ENCODE measurements around the gene SH3D19. TPM values are rescaled to one million over a fixed set of nuclear protein-coding genes. Genes with fewer than 3 reads are reported as not detected.
"Not testable (repeated sequence)": the region's sequence is repeated elsewhere in the genome, so short reads cannot be mapped to it uniquely, and the experiment has no call there.

SH3D19 gene
- total RNA-seq, 1 donor from 2014 or later, result 39.3 TPM

GRCh38 chr4:151284534-151285245 is 40.7 kb downstream of the SH3D19 start:
- Mint-ChIP-seq H3K4me3 (no peak overlapping the region), H3K36me3 (peaks cover 19% of the 10 kb centered on the region), H3K4me1 (no peaks in the 10 kb centered on the region), H3K27ac (no peak overlapping the region), H3K27me3 (ENCODE audit: insufficient read depth, low read depth) (no peaks in the 10 kb centered on the region), H3K9me3 (peaks cover 32% of the 10 kb centered on the region)
- Histone ChIP-seq H3K9me3 (ENCODE audit: low read depth) (no peaks in the 10 kb centered on the region), H3K79me2 (ENCODE audit: low read depth) (peaks cover 96% of the 10 kb centered on the region), H3K4me3 (peak overlapping the region; percentile 8), H3F3A (ENCODE audit: low read depth) (peaks cover 8% of the 10 kb centered on the region), H3K4me2 (peak overlapping the region; percentile 63), H3K9ac (no peak overlapping the region), H3K27ac (peak overlapping the region; percentile 51), H3K4me1 (peaks cover 13% of the 10 kb centered on the region), H2AFZ (replicated peaks) (no peak overlapping the region), H3K27me3 (no peaks in the 10 kb centered on the region), H3K36me3 (no peaks in the 10 kb centered on the region), H4K20me1 (ENCODE audit: low read depth) (no peaks in the 10 kb centered on the region)
- TF ChIP-seq EZH2phosphoT487 (IDR thresholded peaks at IDR 0.05) (no peak), EZH2 (IDR thresholded peaks at IDR 0.05) (no peak), CTCF (IDR thresholded peaks at IDR 0.05) (no peak)
- peak; percentile 37 for DNase-seq (ENCODE audit: low spot score)

- peaks cover 14% of the 10 kb centered on the region for H3K36me3 Mint-ChIP-seq
Measured at GRCh38 chr4:151276787-151277562, 48.4 kb downstream of the SH3D19 start, which contains the start of gene PRSS48. PRSS48 (plus strand) TSS chr4:151277161; CDS start chr4:151277173, 12 bp downstream.

GRCh38 chr4:151268905-151269304 is 56.5 kb downstream of the SH3D19 start:
- not testable (repeated sequence) for H4K20me1 ChIP-seq (ENCODE audit: low read depth); H3K4me3 ChIP-seq; DNase-seq (ENCODE audit: low spot score); H3K9ac ChIP-seq; H3K9me3 ChIP-seq (ENCODE audit: low read depth); H2AFZ ChIP-seq (replicated peaks); H3K4me1 Mint-ChIP-seq; H3K9me3 Mint-ChIP-seq; H3K27ac ChIP-seq; H3K27ac Mint-ChIP-seq; H3K27me3 Mint-ChIP-seq (ENCODE audit: insufficient read depth, low read depth); H3K36me3 ChIP-seq; H3F3A ChIP-seq (ENCODE audit: low read depth); H3K4me2 ChIP-seq; H3K4me1 ChIP-seq; H3K4me3 Mint-ChIP-seq; H3K27me3 ChIP-seq
- peaks cover 11% of the 10 kb centered on the region for H3K36me3 Mint-ChIP-seq
- peaks cover 65% of the 10 kb centered on the region for H3K79me2 ChIP-seq (ENCODE audit: low read depth)

More at GRCh38 chr4:151276787-151277562, 48.4 kb downstream of the SH3D19 start, which contains the start of gene PRSS48:
- Histone ChIP-seq H4K20me1 (ENCODE audit: low read depth) (peaks cover 22% of the 10 kb centered on the region), H3K4me1 (peaks cover 3% of the 10 kb centered on the region), H3K9me3 (ENCODE audit: low read depth) (no peaks in the 10 kb centered on the region), H3K36me3 (no peaks in the 10 kb centered on the region), H2AFZ (replicated peaks) (no peak within 1 kb of the TSS), H3K27me3 (no peaks in the 10 kb centered on the region), H3K4me3 (no peak within 1 kb of the TSS), H3K4me2 (no peak within 1 kb of the TSS), H3F3A (ENCODE audit: low read depth) (no peaks in the 10 kb centered on the region), H3K9ac (no peak within 1 kb of the TSS), H3K27ac (no peak within 1 kb of the TSS), H3K79me2 (ENCODE audit: low read depth) (peaks cover 71% of the 10 kb centered on the region)
- Mint-ChIP-seq H3K27ac (no peak within 1 kb of the TSS), H3K4me1 (no peaks in the 10 kb centered on the region), H3K9me3 (peaks cover 2% of the 10 kb centered on the region), H3K27me3 (ENCODE audit: insufficient read depth, low read depth) (peaks cover 3% of the 10 kb centered on the region), H3K4me3 (no peak within 1 kb of the TSS)
- peak; percentile 84 for DNase-seq (ENCODE audit: low spot score)
- TF ChIP-seq EZH2phosphoT487 (IDR thresholded peaks at IDR 0.05), result no peak
- peak; percentile 96 for TF ChIP-seq CTCF (IDR thresholded peaks at IDR 0.05)
